ENCODE results near the gene LACC1.

DNA sequence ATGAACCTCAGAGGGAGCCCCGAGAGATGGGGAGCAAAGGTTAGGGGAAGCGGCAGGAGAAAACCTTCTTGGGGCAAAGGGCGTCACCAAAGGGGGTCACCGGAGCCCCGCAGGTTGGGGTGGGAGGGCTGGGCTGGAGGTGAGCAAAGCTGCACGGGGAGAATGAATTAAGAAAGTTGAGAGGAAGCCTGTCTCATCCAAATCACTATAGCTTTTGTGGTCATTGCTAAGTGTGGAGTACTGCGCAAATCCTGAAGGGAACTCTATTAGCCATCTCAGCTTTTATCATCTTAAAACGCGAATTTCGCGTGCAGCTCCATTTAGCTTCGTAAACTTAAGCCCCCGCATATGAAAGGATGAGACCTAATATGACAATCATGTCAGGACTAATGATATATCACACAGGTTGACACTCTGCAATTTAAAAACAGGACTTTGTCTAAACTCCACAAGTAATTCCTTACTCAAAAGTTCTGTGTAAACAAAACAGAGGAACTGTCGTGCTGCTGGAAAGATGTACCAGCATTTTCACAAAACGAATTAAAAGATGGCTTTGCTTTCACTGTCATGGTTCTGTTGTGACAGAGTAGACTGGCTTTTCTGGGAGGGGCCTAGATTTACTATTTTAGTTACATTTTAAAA, 631 bp downstream of the LACC1 start:
- TF ChIP-seq, protein P1, sequence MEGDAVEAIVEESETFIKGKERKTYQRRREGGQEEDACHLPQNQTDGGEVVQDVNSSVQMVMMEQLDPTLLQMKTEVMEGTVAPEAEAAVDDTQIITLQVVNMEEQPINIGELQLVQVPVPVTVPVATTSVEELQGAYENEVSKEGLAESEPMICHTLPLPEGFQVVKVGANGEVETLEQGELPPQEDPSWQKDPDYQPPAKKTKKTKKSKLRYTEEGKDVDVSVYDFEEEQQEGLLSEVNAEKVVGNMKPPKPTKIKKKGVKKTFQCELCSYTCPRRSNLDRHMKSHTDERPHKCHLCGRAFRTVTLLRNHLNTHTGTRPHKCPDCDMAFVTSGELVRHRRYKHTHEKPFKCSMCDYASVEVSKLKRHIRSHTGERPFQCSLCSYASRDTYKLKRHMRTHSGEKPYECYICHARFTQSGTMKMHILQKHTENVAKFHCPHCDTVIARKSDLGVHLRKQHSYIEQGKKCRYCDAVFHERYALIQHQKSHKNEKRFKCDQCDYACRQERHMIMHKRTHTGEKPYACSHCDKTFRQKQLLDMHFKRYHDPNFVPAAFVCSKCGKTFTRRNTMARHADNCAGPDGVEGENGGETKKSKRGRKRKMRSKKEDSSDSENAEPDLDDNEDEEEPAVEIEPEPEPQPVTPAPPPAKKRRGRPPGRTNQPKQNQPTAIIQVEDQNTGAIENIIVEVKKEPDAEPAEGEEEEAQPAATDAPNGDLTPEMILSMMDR (IDR thresholded peaks at IDR 0.05): no peak
- TF ChIP-seq POLR2A (IDR thresholded peaks at IDR 0.05): no peak
- no peak for TF ChIP-seq EP300 (IDR thresholded peaks at IDR 0.05)
